K562 (cell line): ENCODE data around the gene TRNAU1AP. TPM values are rescaled to one million over a fixed set of nuclear protein-coding genes. Genes with fewer than 3 reads are reported as not detected.

Experiments
- ATF1 ChIP-seq, 2 experiments: fragments of 450-650 bp in 1 of 2; IDR thresholded peaks; 2 replicates each; pipeline ENCODE4 v1.6.1; 2016; ENCODE audit warnings: missing compliant biosample characterization in 1 of 2, missing genetic modification characterization in 1 of 2
- BRD4 ChIP-seq: fragments of 200-600 bp; sonication (generic); IDR thresholded peaks from 2 replicates; pipeline ENCODE4 v1.6.1; 2017; ENCODE audit warnings: inconsistent platforms
- CBX2 ChIP-seq: fragments of 200-600 bp; sonication (generic); IDR thresholded peaks from one replicate; pipeline ENCODE4 v1.6.1; 2012; ENCODE audit warnings: mild to moderate bottlenecking, low read length, inconsistent platforms; ENCODE audit not compliant: insufficient read depth, poor library complexity, severe bottlenecking
- CEBPB ChIP-seq: fragments of 450-650 bp; IDR thresholded peaks from 2 replicates; pipeline ENCODE4 v1.6.1; 2016; ENCODE audit warnings: missing genetic modification characterization, missing compliant biosample characterization
- EHMT2 ChIP-seq: fragments of 450-650 bp; IDR thresholded peaks from 2 replicates; pipeline ENCODE4 v1.6.1; 2018; ENCODE audit warnings: antibody characterized with exemption
- ELF2 ChIP-seq: fragments of 250-450 bp; sonication (Bioruptor Pico); IDR thresholded peaks from 2 replicates; pipeline ENCODE4 v1.5.0; 2021; ENCODE audit warnings: mild to moderate bottlenecking
- EWSR1 ChIP-seq: fragments of 450-650 bp; IDR thresholded peaks from 2 replicates; pipeline ENCODE4 v1.6.1; 2018; ENCODE audit warnings: borderline replicate concordance, mild to moderate bottlenecking, low read depth, moderate library complexity; ENCODE audit not compliant: partially characterized antibody
- HINFP ChIP-seq: fragments of 450-650 bp; conservative IDR thresholded peaks from 2 replicates; pipeline ENCODE4 v1.6.1; 2016; ENCODE audit warnings: missing genetic modification characterization, low read depth, mild to moderate bottlenecking, control low read depth, missing compliant biosample characterization
- HNRNPUL1 ChIP-seq: fragments of 200-400 bp; formaldehyde crosslinking; IDR thresholded peaks from 2 replicates; pipeline ENCODE4 v1.6.1; 2017; ENCODE audit warnings: low read length
- KAT7 ChIP-seq: sonication (generic); formaldehyde crosslinking; IDR thresholded peaks from 2 replicates; pipeline ENCODE4 v1.8.0; 2022; ENCODE audit warnings: missing genetic modification reagents, mild to moderate bottlenecking, borderline replicate concordance
- NCOA6 ChIP-seq: fragments of 450-650 bp; IDR thresholded peaks from 2 replicates; pipeline ENCODE4 v1.6.1; 2017; ENCODE audit warnings: mild to moderate bottlenecking
- NCOR1 ChIP-seq: fragments of 450-650 bp; IDR thresholded peaks from 2 replicates; pipeline ENCODE4 v1.6.1; 2016; ENCODE audit warnings: mild to moderate bottlenecking, moderate library complexity
- PHF20 ChIP-seq: fragments of 450-650 bp; IDR thresholded peaks from 2 replicates; pipeline ENCODE4 v1.6.1; 2018; ENCODE audit not compliant: partially characterized antibody
- PML ChIP-seq: IDR thresholded peaks from 2 replicates; pipeline ENCODE4 v1.6.1; 2012; ENCODE audit warnings: low read length, inconsistent platforms
- POLR2AphosphoS2 ChIP-seq: IDR thresholded peaks from 2 replicates; pipeline ENCODE4 v1.6.1; 2012; ENCODE audit warnings: low read length, improper control_type of control experiment
- PTRF ChIP-seq: fragments of 450-650 bp; IDR thresholded peaks from 2 replicates; pipeline ENCODE4 v1.6.1; 2016; ENCODE audit warnings: mild to moderate bottlenecking, missing genetic modification characterization, missing compliant biosample characterization
- RBM15 ChIP-seq: fragments of 200-400 bp; formaldehyde crosslinking; IDR thresholded peaks from 2 replicates; pipeline ENCODE4 v1.6.1; 2018; ENCODE audit warnings: mild to moderate bottlenecking, low read length, moderate library complexity; ENCODE audit not compliant: insufficient read depth
- SIN3A ChIP-seq, 2 experiments: fragments of 150-350 bp in 1 of 2; IDR thresholded peaks; 2 replicates each; pipeline ENCODE4 v1.6.1; 2011 to 2016; ENCODE audit warnings: borderline replicate concordance in 2 of 2, low read depth in 2 of 2, low read length in 2 of 2, mild to moderate bottlenecking in 2 of 2, moderate library complexity in 2 of 2; ENCODE audit not compliant: control insufficient read depth in 1 of 2
- SIRT6 ChIP-seq: IDR thresholded peaks from one replicate; pipeline ENCODE4 v1.6.1; 2012; ENCODE audit warnings: low read depth, mild to moderate bottlenecking, control low read depth, inconsistent platforms, low read length, moderate library complexity
- SP1 ChIP-seq: sonication (generic); formaldehyde crosslinking; IDR thresholded peaks from 2 replicates; pipeline ENCODE4 v1.8.1; 2022; ENCODE audit warnings: mild to moderate bottlenecking, missing genetic modification reagents
- ZC3H4 ChIP-seq: sonication (generic); formaldehyde crosslinking; IDR thresholded peaks from 2 replicates; pipeline ENCODE4 v1.9.0; 2021; ENCODE audit warnings: missing genetic modification reagents, borderline replicate concordance
- ZNF316 ChIP-seq: fragments of 450-650 bp; IDR thresholded peaks from 2 replicates; pipeline ENCODE4 v1.6.1; 2016
- ZNF655 ChIP-seq: fragments of 250-450 bp; sonication (Bioruptor Pico); IDR thresholded peaks from 2 replicates; pipeline ENCODE4 v1.5.0; 2021
- ZNF696 ChIP-seq: fragments of 250-450 bp; sonication (Bioruptor Pico); conservative IDR thresholded peaks from 2 replicates; pipeline ENCODE4 v1.4.0; 2020; ENCODE audit warnings: mild to moderate bottlenecking, moderate library complexity
- ZNF780A ChIP-seq: fragments of 250-450 bp; sonication (Bioruptor Pico); IDR thresholded peaks from 2 replicates; pipeline ENCODE4 v1.5.0; 2021; ENCODE audit warnings: mild to moderate bottlenecking
- ZNF830 ChIP-seq: fragments of 250-450 bp; sonication (Bioruptor Pico); IDR thresholded peaks from 2 replicates; pipeline ENCODE4 v1.5.0; 2021; ENCODE audit warnings: mild to moderate bottlenecking
- polyA plus RNA-seq, 8 experiments: library from polyadenylated mRNA; depleted of rRNA in 4 of 8; stranded (reverse) in 5 of 8; unstranded in 3 of 8; fragments of >200 nt; fragmentation: Nextera tagmentation in 2 of 8; fragmentation: Illumina TruSeq in 1 of 8; extraction: Ambion mirVana in 2 of 8; extraction: Trizol in 1 of 8; gene quantifications; 2 replicates each; pipeline versions ENCODE4 v1.2.1 to v1.2.3, GENCODE V29; 2011 to 2014; ENCODE audit warnings: inconsistent platforms in 1 of 8, missing spikeins in 1 of 8
- total RNA-seq, 7 experiments: library from RNA; depleted of rRNA in 6 of 7; stranded (reverse); fragments of >200 nt in 6 of 7; fragmentation: Illumina TruSeq in 2 of 7; extraction: Trizol in 2 of 7; gene quantifications; 2 replicates each; pipeline versions ENCODE4 v1.2.1 to v1.2.3, GENCODE V29; 2011 to 2021; ENCODE audit warnings: low replicate concordance in 1 of 7
- TF ChIP-seq, protein P1 (sequence below): fragments of 250-450 bp; sonication (Bioruptor Pico); IDR thresholded peaks from 2 replicates; pipeline ENCODE4 v1.4.0; 2020; ENCODE audit warnings: mild to moderate bottlenecking

Gene TRNAU1AP
- total and polyA plus RNA-seq, 9 of the 15 experiments (the other 6 are each of a cell fraction or from before 2014, with no cell fraction given) = 34.9 to 110 (median 46.3) TPM

DNA sequence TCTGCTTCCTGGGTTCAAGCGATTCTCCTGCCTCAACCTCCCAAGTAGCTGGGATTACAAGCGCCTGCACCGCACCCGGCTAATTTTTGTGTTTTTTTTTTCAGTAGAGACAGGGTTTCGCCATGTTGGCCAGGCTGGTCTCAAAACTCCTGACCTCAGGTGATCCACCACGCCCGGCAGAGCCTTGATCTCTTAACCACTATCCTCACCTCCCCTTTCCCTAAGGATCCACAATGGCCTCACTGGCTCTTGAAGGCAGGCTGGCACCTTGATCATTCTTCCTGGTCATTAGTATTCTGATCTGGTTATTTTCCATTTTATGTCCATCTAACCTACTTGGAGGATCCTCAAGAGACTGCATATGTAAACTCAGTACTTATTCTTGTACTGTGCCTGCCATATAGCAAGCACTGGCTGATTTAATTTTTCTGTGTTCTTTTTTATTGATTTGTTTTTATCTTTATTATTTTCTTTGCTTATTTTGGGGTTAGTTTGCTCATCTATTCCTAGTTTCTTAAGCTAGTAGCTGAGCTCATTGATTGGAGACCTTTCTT is 40.8 kb upstream of the TRNAU1AP start (continued):
- TF ChIP-seq KAT7 (CRISPR knock-in tag) (0 out of 2 replicates have a peak, but pooled peaks have one; percentile 30), RBM15 (no peak), CEBPB (tag) (no peak), PHF20 (no peak), ZNF830 (CRISPR knock-in tag) (no peak), SIRT6 (peak; percentile 97), HINFP (no peak), ATF1 (CRISPR knock-in tag; IDR thresholded peaks at IDR 0.05) (no peak), ATF1 (tag; IDR thresholded peaks at IDR 0.05) (no peak), SP1 (CRISPR knock-in tag) (no peak), ZNF696 (0 out of 2 replicates have a peak, but pooled peaks have one; percentile 39), ZNF780A (CRISPR knock-in tag) (no peak), BRD4 (0 out of 2 replicates have a peak, but pooled peaks have one; percentile 20), SIN3A (IDR thresholded peaks at IDR 0.05; ENCODE audit: borderline replicate concordance in 2 of 2, control insufficient read depth in 1 of 2, low read depth in 2 of 2, low read length in 2 of 2) (peak in 1 of 2 experiments; percentile 28; a peak in 1 of 4 replicates), NCOR1 (peak; percentile 21; the same call in 1 of the 2 replicates), NCOA6 (0 out of 2 replicates have a peak, but pooled peaks have one; percentile 19), ZNF316 (no peak), POLR2AphosphoS2 (peak; percentile 70), EHMT2 (no peak), EWSR1 (peak; percentile 95), ZC3H4 (CRISPR knock-in tag) (no peak), PML (peak; percentile 9; the same call in 1 of the 2 replicates), CBX2 (no peak), ZNF655 (CRISPR knock-in tag) (no peak), ELF2 (CRISPR knock-in tag) (no peak), PTRF (tag) (no peak), HNRNPUL1 (0 out of 2 replicates have a peak, but pooled peaks have one; percentile 74)
- TF ChIP-seq, protein P1, sequence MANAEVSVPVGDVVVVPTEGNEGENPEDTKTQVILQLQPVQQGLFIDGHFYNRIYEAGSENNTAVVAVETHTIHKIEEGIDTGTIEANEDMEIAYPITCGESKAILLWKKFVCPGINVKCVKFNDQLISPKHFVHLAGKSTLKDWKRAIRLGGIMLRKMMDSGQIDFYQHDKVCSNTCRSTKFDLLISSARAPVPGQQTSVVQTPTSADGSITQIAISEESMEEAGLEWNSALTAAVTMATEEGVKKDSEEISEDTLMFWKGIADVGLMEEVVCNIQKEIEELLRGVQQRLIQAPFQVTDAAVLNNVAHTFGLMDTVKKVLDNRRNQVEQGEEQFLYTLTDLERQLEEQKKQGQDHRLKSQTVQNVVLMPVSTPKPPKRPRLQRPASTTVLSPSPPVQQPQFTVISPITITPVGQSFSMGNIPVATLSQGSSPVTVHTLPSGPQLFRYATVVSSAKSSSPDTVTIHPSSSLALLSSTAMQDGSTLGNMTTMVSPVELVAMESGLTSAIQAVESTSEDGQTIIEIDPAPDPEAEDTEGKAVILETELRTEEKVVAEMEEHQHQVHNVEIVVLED = no peak
